Muscle of leg (tissue), 11 donors: ENCODE data around the gene ADRA2A. TPM values are rescaled to one million over a fixed set of nuclear protein-coding genes. Genes with fewer than 3 reads are reported as not detected.

Source experiments
- DNase-seq: peaks from one replicate; pipeline ENCODE4 v3.0.0; 2013
- H3K27ac ChIP-seq: one replicate; pipeline ENCODE4 v1.5.1; 2013; ENCODE audit warnings: mild to moderate bottlenecking, low read length, control low read depth
- H3K27me3 ChIP-seq: one replicate; pipeline ENCODE4 v1.6.1; 2013; ENCODE audit warnings: low read length; ENCODE audit not compliant: control insufficient read depth, insufficient read depth
- H3K36me3 ChIP-seq: one replicate; pipeline ENCODE4 v1.6.1; 2013; ENCODE audit warnings: low read length; ENCODE audit not compliant: control insufficient read depth, insufficient read depth
- H3K4me1 ChIP-seq: one replicate; pipeline ENCODE4 v1.6.1; 2013; ENCODE audit warnings: low read length; ENCODE audit not compliant: control insufficient read depth, insufficient read depth
- H3K4me3 ChIP-seq: one replicate; pipeline ENCODE4 v1.5.1; 2013; ENCODE audit warnings: low read length, control low read depth
- H3K9me3 ChIP-seq: replicated peaks from 2 replicates; pipeline ENCODE4 v1.6.1; 2013; ENCODE audit warnings: low read depth, low read length; ENCODE audit not compliant: control insufficient read depth
- WGBS: methylation state at CpG from one replicate; pipeline ENCODE4 v1.1.5; 2013; ENCODE audit warnings: missing lambda C conversion rate; ENCODE audit not compliant: insufficient coverage; 5-methylcytosine and 5-hydroxymethylcytosine counted together
- polyA plus RNA-seq, 8 donors: library from polyadenylated mRNA; unstranded; fragments of 120-200 nt; gene quantifications; one replicate each; pipeline versions ENCODE4 v1.2.1 to v1.2.3, GENCODE V29; 2013; ENCODE audit warnings: inconsistent platforms in 1 of 8, low replicate concordance in 1 of 8; ENCODE audit not compliant: insufficient read length in 8 of 8, insufficient read depth in 1 of 8
- total RNA-seq: library from RNA; stranded (reverse); fragments of 120-200 nt; gene quantifications from one replicate; pipeline ENCODE4 v1.2.4, GENCODE V29; 2013

Gene ADRA2A
- total and polyA plus RNA-seq, 9 donors: 2.1 to 4.1 (median 2.8) TPM

GRCh38 chr10:111075577-111076185, 1.1 kb upstream of the ADRA2A start:
- no peak for DNase-seq
- H3K27me3 ChIP-seq: peaks cover 54% of the 10 kb centered on the region
- no peaks in the 10 kb centered on the region for H3K36me3 ChIP-seq
- H3K4me3 ChIP-seq: peak overlapping the region; percentile 13
- WGBS: 19% methylated on average over 6 of the region's 18 CpGs
- H3K27ac ChIP-seq: no peak overlapping the region
- H3K4me1 ChIP-seq: peaks cover 35% of the 10 kb centered on the region
- H3K9me3 ChIP-seq: no peaks in the 10 kb centered on the region

- WGBS: under 1% methylated on average over 39 of the region's 39 CpGs
- Histone ChIP-seq H3K4me3 (peak overlapping the region; percentile 42), H3K9me3 (no peaks in the 10 kb centered on the region), H3K27me3 (peaks cover 54% of the 10 kb centered on the region), H3K27ac (peak overlapping the region; percentile 40), H3K36me3 (no peaks in the 10 kb centered on the region), H3K4me1 (peaks cover 35% of the 10 kb centered on the region)
- DNase-seq: peak; percentile 73
Observed at GRCh38 chr10:111076191-111076681, 593 bp upstream of the ADRA2A start.

- no peaks in the 10 kb centered on the region for H3K9me3 ChIP-seq
- peaks cover 32% of the 10 kb centered on the region for H3K4me1 ChIP-seq
- 0% methylated on average over 7 of the region's 15 CpGs for WGBS
- no peak overlapping the region for H3K27ac ChIP-seq
- peak overlapping the region; percentile 42 for H3K4me3 ChIP-seq
- H3K36me3 ChIP-seq: no peaks in the 10 kb centered on the region
- no peak for DNase-seq
- H3K27me3 ChIP-seq: peaks cover 54% of the 10 kb centered on the region
Observed at GRCh38 chr10:111077479-111077784, 603 bp downstream of the ADRA2A start.

GRCh38 chr10:111077785-111078504, 1.1 kb downstream of the ADRA2A start:
- Histone ChIP-seq H3K4me1 (peaks cover 32% of the 10 kb centered on the region), H3K4me3 (peak overlapping the region; percentile 42), H3K27me3 (peaks cover 54% of the 10 kb centered on the region), H3K9me3 (no peaks in the 10 kb centered on the region), H3K36me3 (no peaks in the 10 kb centered on the region), H3K27ac (no peak overlapping the region)
- 8% methylated on average over 78 of the region's 78 CpGs for WGBS
- peak; percentile 28 for DNase-seq

GRCh38 chr10:111078505-111079185, 1.8 kb downstream of the ADRA2A start:
- 3% methylated on average over 101 of the region's 104 CpGs for WGBS
- H3K27ac ChIP-seq: no peak overlapping the region
- H3K4me1 ChIP-seq: peaks cover 32% of the 10 kb centered on the region
- no peak for DNase-seq
- peaks cover 52% of the 10 kb centered on the region for H3K27me3 ChIP-seq
- no peaks in the 10 kb centered on the region for H3K9me3 ChIP-seq
- H3K36me3 ChIP-seq: no peaks in the 10 kb centered on the region
- H3K4me3 ChIP-seq: peak overlapping the region; percentile 42

GRCh38 chr10:111079241-111079760, 2.5 kb downstream of the ADRA2A start:
- WGBS: 59% methylated on average over 23 of the region's 28 CpGs
- Histone ChIP-seq H3K27me3 (peaks cover 48% of the 10 kb centered on the region), H3K27ac (no peak overlapping the region), H3K4me3 (no peak overlapping the region), H3K36me3 (no peaks in the 10 kb centered on the region), H3K4me1 (peaks cover 32% of the 10 kb centered on the region), H3K9me3 (no peaks in the 10 kb centered on the region)
- no peak for DNase-seq

- Histone ChIP-seq H3K27me3 (peaks cover 47% of the 10 kb centered on the region), H3K4me1 (peaks cover 32% of the 10 kb centered on the region), H3K4me3 (no peak overlapping the region), H3K36me3 (no peaks in the 10 kb centered on the region), H3K27ac (no peak overlapping the region), H3K9me3 (no peaks in the 10 kb centered on the region)
- DNase-seq: peak; percentile 17
- 56% methylated on average over 2 of the region's 5 CpGs for WGBS
Observed at GRCh38 chr10:111079781-111080180, 3.0 kb downstream of the ADRA2A start.

GRCh38 chr10:111080224-111080623, 3.4 kb downstream of the ADRA2A start:
- Histone ChIP-seq H3K9me3 (no peaks in the 10 kb centered on the region), H3K4me1 (peaks cover 32% of the 10 kb centered on the region), H3K27ac (no peak overlapping the region), H3K4me3 (no peak overlapping the region), H3K27me3 (peaks cover 45% of the 10 kb centered on the region), H3K36me3 (no peaks in the 10 kb centered on the region)
- no peak for DNase-seq
- WGBS: no CpG with 5 or more reads among the region's 2 CpGs

GRCh38 chr10:111081595-111081994, 4.8 kb downstream of the ADRA2A start:
- Histone ChIP-seq H3K27ac (no peak overlapping the region), H3K9me3 (no peaks in the 10 kb centered on the region), H3K4me3 (no peak overlapping the region), H3K4me1 (peaks cover 29% of the 10 kb centered on the region), H3K36me3 (no peaks in the 10 kb centered on the region), H3K27me3 (peaks cover 32% of the 10 kb centered on the region)
- 86% methylated on average over 4 of the region's 6 CpGs for WGBS
- no peak for DNase-seq
